HUES64 (cell line): Measurements from ENCODE around the gene SLC12A5.
A peak's percentile ranks its signal among the peaks of the same experiment; 100 is the strongest.

Experiments
- H3K27ac ChIP-seq: 2 replicates; pipeline ENCODE4 v1.7.0; 2013; ENCODE audit warnings: low read depth, low read length, inconsistent platforms
- H3K27me3 ChIP-seq: 2 replicates; pipeline ENCODE4 v1.6.1; 2013; ENCODE audit warnings: mild to moderate bottlenecking, low read length; ENCODE audit not compliant: insufficient read depth
- H3K36me3 ChIP-seq: 2 replicates; pipeline ENCODE4 v1.6.1; 2013; ENCODE audit warnings: mild to moderate bottlenecking, low read length; ENCODE audit not compliant: insufficient read depth
- H3K4me1 ChIP-seq: 2 replicates; pipeline ENCODE4 v1.6.1; 2013; ENCODE audit warnings: mild to moderate bottlenecking, low read length, moderate library complexity; ENCODE audit not compliant: insufficient read depth
- H3K4me3 ChIP-seq: 2 replicates; pipeline ENCODE4 v1.5.1; 2013; ENCODE audit warnings: mild to moderate bottlenecking, low read length, moderate library complexity
- H3K9ac ChIP-seq: 2 replicates; pipeline ENCODE4 v1.6.1; 2013; ENCODE audit warnings: mild to moderate bottlenecking, low read depth, low read length
- H3K9me3 ChIP-seq: 2 replicates; pipeline ENCODE4 v1.6.1; 2013; ENCODE audit warnings: low read depth, low read length; ENCODE audit not compliant: insufficient read depth
- whole genome bisulfite sequencing: fragments of 150-250, 120-280 bp; methylation state at CpG from one replicate; pipeline ENCODE4 v1.1.7; 2013; ENCODE audit warnings: missing lambda C conversion rate; 5-methylcytosine and 5-hydroxymethylcytosine counted together

Gene SLC12A5

DNA sequence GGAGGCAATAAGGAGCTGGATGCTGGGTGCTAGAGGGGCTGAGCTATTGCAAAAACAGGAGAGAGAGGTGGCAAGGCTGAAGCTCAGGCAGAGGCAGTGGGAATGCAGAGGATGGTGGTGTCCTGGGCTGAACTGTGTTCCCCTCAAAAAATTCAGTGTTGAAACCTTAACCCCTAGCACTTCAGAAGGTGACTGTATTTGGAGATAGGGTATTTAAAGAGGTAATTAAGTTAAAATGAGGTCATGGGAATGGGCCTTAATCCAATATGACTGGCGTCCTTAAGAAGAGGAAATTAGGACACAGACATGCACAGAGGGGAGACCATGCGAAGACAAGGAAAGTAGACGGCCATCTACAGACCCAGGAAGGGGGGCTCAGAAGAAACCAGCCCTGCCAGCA, 31.8 kb upstream of the SLC12A5 start:
- Histone ChIP-seq H3K27me3 (no peaks in the 10 kb centered on the region), H3K4me1 (peaks cover 17% of the 10 kb centered on the region; the same call in 1 of the 2 replicates), H3K9ac (no peak overlapping the region), H3K36me3 (no peaks in the 10 kb centered on the region), H3K9me3 (no peaks in the 10 kb centered on the region), H3K4me3 (no peak overlapping the region), H3K27ac (no peak overlapping the region)
- WGBS = 92% methylated on average over 3 of the region's 3 CpGs

DNA sequence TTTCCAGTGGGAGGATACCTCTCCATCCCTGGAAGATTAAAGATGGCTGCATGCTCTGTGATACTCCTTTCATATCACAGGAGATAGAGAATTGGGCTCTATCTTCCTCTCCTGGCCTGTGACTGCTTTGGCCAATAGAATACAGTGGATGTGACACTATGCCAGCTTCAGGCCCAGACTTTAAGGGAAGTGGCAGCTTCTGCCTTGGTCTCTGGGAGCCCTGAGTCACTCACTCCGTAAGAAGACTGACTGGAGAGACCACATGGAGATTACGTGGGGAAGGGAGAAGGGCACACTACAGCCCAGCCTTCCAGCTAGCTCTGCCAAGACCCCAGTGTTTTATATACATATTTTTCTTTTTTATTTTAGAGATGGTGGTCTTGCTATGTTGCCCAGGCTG, 30.7 kb upstream of the SLC12A5 start:
- no peaks in the 10 kb centered on the region for H3K27me3 ChIP-seq
- no peak overlapping the region for H3K27ac ChIP-seq
- no peaks in the 10 kb centered on the region for H3K36me3 ChIP-seq
- no peak overlapping the region for H3K4me3 ChIP-seq
- no peaks in the 10 kb centered on the region for H3K9me3 ChIP-seq
- 88% methylated on average over 2 of the region's 2 CpGs for WGBS
- peaks cover 16% of the 10 kb centered on the region; the same call in 1 of the 2 replicates for H3K4me1 ChIP-seq
- H3K9ac ChIP-seq = no peak overlapping the region

DNA sequence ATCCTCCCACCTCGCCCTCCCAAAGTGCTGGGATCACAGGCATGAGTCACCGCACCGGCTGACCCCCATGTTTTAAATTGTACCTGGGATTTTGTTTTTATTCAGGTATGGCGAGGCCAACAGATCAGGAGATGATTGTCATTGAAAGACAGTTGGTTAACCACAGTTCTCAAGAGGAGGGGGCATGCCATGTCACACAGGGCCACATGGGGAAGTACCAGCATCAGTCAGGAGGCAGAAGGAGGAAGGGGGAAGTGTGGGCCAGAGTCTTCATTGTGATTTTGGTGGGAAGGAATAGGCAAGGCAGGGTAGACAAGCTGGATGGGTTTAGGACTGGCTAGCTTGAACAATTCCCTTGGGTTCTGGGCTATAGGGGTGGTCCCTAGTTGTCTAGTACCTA, 30.3 kb upstream of the SLC12A5 start:
- Histone ChIP-seq H3K4me3 (no peak overlapping the region), H3K36me3 (no peaks in the 10 kb centered on the region), H3K27ac (no peak overlapping the region), H3K27me3 (no peaks in the 10 kb centered on the region), H3K9me3 (no peaks in the 10 kb centered on the region), H3K4me1 (peaks cover 14% of the 10 kb centered on the region; the same call in 1 of the 2 replicates), H3K9ac (no peak overlapping the region)
- 84% methylated on average over 4 of the region's 4 CpGs for WGBS

GRCh38 chr20:45999557-46000261, 29.3 kb upstream of the SLC12A5 start:
- Histone ChIP-seq H3K4me3 (no peak overlapping the region), H3K27me3 (no peaks in the 10 kb centered on the region), H3K9ac (no peak overlapping the region), H3K36me3 (no peaks in the 10 kb centered on the region), H3K9me3 (no peaks in the 10 kb centered on the region), H3K27ac (no peak overlapping the region), H3K4me1 (peaks cover 19% of the 10 kb centered on the region)
- 93% methylated on average over 4 of the region's 4 CpGs for WGBS

GRCh38 chr20:46000262-46000996, 28.6 kb upstream of the SLC12A5 start:
- Histone ChIP-seq H3K27ac (0 out of 2 replicates have a peak overlapping the region, but pooled peaks have one; percentile 8), H3K4me3 (no peak overlapping the region), H3K4me1 (peaks cover 23% of the 10 kb centered on the region), H3K27me3 (no peaks in the 10 kb centered on the region), H3K9ac (no peak overlapping the region), H3K36me3 (no peaks in the 10 kb centered on the region), H3K9me3 (no peaks in the 10 kb centered on the region)
- 69% methylated on average over 16 of the region's 16 CpGs for WGBS

DNA sequence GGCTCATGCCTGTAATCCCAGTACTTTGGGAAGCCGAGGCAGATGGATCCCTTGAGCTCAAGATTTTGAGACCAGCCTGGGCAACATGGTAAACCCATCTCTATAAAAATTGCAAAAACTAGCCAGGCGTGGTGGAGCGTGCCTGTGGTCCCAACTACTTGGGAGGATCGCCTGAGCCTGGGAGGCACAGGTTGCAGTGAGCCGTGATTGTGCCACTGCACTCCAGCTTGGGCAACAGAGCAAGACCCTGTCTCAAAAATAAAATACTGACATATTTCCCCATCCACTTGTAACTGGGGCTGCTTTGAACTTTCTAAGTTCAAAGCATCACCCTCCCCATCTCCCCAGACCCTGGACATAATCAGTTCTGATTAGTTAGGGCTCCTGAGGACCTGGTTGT, 27.5 kb upstream of the SLC12A5 start:
- H3K4me1 ChIP-seq = peaks cover 25% of the 10 kb centered on the region
- H3K9me3 ChIP-seq = no peaks in the 10 kb centered on the region
- no peaks in the 10 kb centered on the region for H3K36me3 ChIP-seq
- H3K9ac ChIP-seq = no peak overlapping the region
- no peak overlapping the region for H3K27ac ChIP-seq
- 92% methylated on average over 5 of the region's 5 CpGs for WGBS
- no peaks in the 10 kb centered on the region for H3K27me3 ChIP-seq
- no peak overlapping the region for H3K4me3 ChIP-seq

DNA sequence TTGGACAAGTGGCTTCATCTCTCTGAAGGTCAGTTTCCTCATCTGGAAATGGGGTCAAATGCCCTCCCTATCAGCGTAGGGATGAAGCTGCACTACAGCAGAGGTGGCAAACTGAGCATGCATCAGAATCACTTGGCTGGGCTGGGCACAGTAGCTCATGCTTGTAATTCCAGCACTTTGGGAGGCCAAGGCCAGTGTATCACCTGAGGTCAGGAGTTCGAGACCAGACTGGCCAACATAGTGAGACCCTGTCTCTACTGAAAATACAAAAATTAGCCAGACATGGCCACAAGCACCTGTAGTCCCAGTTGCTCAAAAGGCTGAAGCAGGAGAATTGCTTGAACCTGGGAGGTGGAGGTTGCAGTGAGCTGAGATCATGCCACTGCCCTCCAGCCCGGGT, 27.0 kb upstream of the SLC12A5 start:
- H3K27ac ChIP-seq = no peak overlapping the region
- no peaks in the 10 kb centered on the region for H3K9me3 ChIP-seq
- no peak overlapping the region for H3K9ac ChIP-seq
- H3K4me1 ChIP-seq = peaks cover 25% of the 10 kb centered on the region
- no peaks in the 10 kb centered on the region for H3K27me3 ChIP-seq
- no peak overlapping the region for H3K4me3 ChIP-seq
- 94% methylated on average over 2 of the region's 3 CpGs for WGBS
- H3K36me3 ChIP-seq = no peaks in the 10 kb centered on the region

DNA sequence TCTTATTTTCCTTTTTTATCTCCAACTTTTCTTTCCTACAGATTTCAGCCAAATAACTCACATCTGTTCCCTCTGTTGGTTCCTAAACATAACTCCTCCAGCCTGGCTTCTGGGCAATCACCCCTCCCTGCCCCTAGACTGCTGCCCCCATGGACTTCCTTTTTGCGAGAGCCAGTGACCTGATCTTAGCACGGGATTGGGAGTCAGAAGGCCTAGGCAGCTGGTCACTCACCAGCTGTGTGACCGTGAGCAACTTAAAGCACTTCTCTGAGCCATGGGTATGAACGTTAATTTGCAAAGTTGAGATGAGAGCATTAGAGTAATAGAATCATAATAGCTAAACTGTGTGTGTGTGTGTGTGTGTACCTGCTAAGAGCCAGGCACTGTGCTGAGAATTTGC, 24.8 kb upstream of the SLC12A5 start:
- no peak overlapping the region for H3K27ac ChIP-seq
- H3K27me3 ChIP-seq = no peaks in the 10 kb centered on the region
- no peaks in the 10 kb centered on the region for H3K9me3 ChIP-seq
- H3K36me3 ChIP-seq = no peaks in the 10 kb centered on the region
- no peak overlapping the region for H3K9ac ChIP-seq
- peaks cover 39% of the 10 kb centered on the region for H3K4me1 ChIP-seq
- 60% methylated on average over 4 of the region's 4 CpGs for WGBS
- H3K4me3 ChIP-seq = no peak overlapping the region

DNA sequence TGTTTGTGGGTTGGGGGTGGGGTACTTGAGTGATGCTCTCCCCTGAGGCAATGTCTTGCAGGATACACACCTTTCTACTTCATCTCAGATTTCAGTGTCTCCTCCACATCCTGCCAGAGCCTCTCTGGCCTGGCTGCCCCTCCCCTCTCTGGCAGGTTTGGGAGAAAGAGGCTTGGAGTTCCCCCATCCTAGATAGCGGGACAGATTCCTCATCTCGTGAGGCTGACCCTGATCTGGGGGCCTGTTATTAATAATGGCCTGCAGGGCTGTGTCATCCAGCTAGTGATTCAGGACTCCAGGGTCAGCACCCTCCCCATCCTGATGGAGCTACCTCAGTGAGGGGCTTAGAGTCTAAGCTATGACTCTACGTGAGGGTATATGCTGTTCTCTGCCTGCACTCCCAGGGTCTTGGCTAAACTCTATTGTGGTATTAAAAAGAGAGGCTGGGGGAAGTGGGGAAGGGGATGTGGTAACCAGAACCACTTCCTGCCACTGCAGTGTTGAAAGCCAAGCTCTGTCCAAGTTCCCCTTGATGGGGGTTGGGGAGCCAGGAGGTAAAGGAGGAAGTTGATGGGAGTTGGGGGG, 24.0 kb upstream of the SLC12A5 start:
- Histone ChIP-seq H3K9me3 (no peaks in the 10 kb centered on the region), H3K27ac (no peak overlapping the region), H3K36me3 (no peaks in the 10 kb centered on the region), H3K4me1 (peaks cover 39% of the 10 kb centered on the region), H3K27me3 (no peaks in the 10 kb centered on the region), H3K9ac (peak overlapping the region; percentile 52), H3K4me3 (peak overlapping the region; percentile 17; the same call in 1 of the 2 replicates)
- WGBS = 35% methylated on average over 3 of the region's 3 CpGs

- 80% methylated on average over 5 of the region's 6 CpGs for WGBS
- Histone ChIP-seq H3K9me3 (no peaks in the 10 kb centered on the region), H3K4me1 (peaks cover 29% of the 10 kb centered on the region), H3K4me3 (no peak overlapping the region), H3K27me3 (no peaks in the 10 kb centered on the region), H3K27ac (no peak overlapping the region), H3K9ac (no peak overlapping the region), H3K36me3 (no peaks in the 10 kb centered on the region)
Measured at GRCh38 chr20:46006022-46006705, 22.9 kb upstream of the SLC12A5 start.

- no peaks in the 10 kb centered on the region for H3K27me3 ChIP-seq
- H3K4me1 ChIP-seq = peaks cover 28% of the 10 kb centered on the region
Measured at GRCh38 chr20:46006964-46007363, 22.1 kb upstream of the SLC12A5 start.

More at GRCh38 chr20:46006964-46007363, 22.1 kb upstream of the SLC12A5 start:
- Histone ChIP-seq H3K36me3 (no peaks in the 10 kb centered on the region), H3K4me3 (no peak overlapping the region), H3K9me3 (0 out of 2 replicates have a peak, but pooled peaks cover 2% of the 10 kb centered on the region), H3K9ac (no peak overlapping the region), H3K27ac (no peak overlapping the region)
- 92% methylated on average over 11 of the region's 11 CpGs for WGBS
